ENCODE data around the gene DYNLT4. TPM values are rescaled to one million over a fixed set of nuclear protein-coding genes. Genes with fewer than 3 reads are reported as not detected.
A peak's percentile ranks its signal among the peaks of the same experiment; 100 is the strongest.
"Not testable (repeated sequence)": the region's sequence is repeated elsewhere in the genome, so short reads cannot be mapped to it uniquely, and the experiment has no call there.

Gene DYNLT4
- total RNA-seq, 1 experiment from 2014 or later: 10.4 TPM

- DNase-seq (ENCODE audit: low spot score): no peak
Observed at GRCh38 chr1:44788120-44788860, 18.9 kb downstream of the DYNLT4 start, which contains the start of gene BEST4. TSS of gene BEST4 (minus strand) at chr1:44788170. CDS start at chr1:44787705, 465 bp downstream.

GRCh38 chr1:44787506-44787905 is 19.6 kb downstream of the DYNLT4 start:
- no peak for DNase-seq (ENCODE audit: low spot score)

- DNase-seq (ENCODE audit: low spot score): no peak
Observed at GRCh38 chr1:44786841-44787426, 20.2 kb downstream of the DYNLT4 start.

GRCh38 chr1:44786138-44786840 is 20.9 kb downstream of the DYNLT4 start:
- peak; percentile 86 for DNase-seq (ENCODE audit: low spot score)

GRCh38 chr1:44785501-44786137 is 21.5 kb downstream of the DYNLT4 start:
- DNase-seq (ENCODE audit: low spot score): no peak

- DNase-seq (ENCODE audit: low spot score): no peak
Observed at GRCh38 chr1:44785029-44785380, 22.1 kb downstream of the DYNLT4 start.

GRCh38 chr1:44784094-44785028 is 22.8 kb downstream of the DYNLT4 start:
- no peak for DNase-seq (ENCODE audit: low spot score)

GRCh38 chr1:44783697-44784093 is 23.5 kb downstream of the DYNLT4 start:
- DNase-seq (ENCODE audit: low spot score): no peak

GRCh38 chr1:44780583-44781121 is 26.5 kb downstream of the DYNLT4 start:
- DNase-seq (ENCODE audit: low spot score): no peak

GRCh38 chr1:44778705-44779576 is 28.2 kb downstream of the DYNLT4 start:
- no peak for DNase-seq (ENCODE audit: low spot score)

- no peak for DNase-seq (ENCODE audit: low spot score)
Observed at GRCh38 chr1:44777969-44778635, 29.0 kb downstream of the DYNLT4 start.

GRCh38 chr1:44777547-44777946 is 29.6 kb downstream of the DYNLT4 start:
- DNase-seq (ENCODE audit: low spot score): no peak

GRCh38 chr1:44776730-44777068 is 30.5 kb downstream of the DYNLT4 start:
- DNase-seq (ENCODE audit: low spot score): no peak

GRCh38 chr1:44775930-44776729 is 31.0 kb downstream of the DYNLT4 start:
- DNase-seq (ENCODE audit: low spot score): peak; percentile 61

- DNase-seq (ENCODE audit: low spot score): peak; percentile 97
Observed at GRCh38 chr1:44775078-44775929, 31.8 kb downstream of the DYNLT4 start, which contains the start of gene RPS8. TSS of gene RPS8 (plus strand) at chr1:44775540. CDS start at chr1:44775597, 57 bp downstream.

GRCh38 chr1:44766421-44766820 is 40.7 kb downstream of the DYNLT4 start:
- DNase-seq (ENCODE audit: low spot score): not testable (repeated sequence)

GRCh38 chr1:44760876-44761275 is 46.3 kb downstream of the DYNLT4 start:
- DNase-seq (ENCODE audit: low spot score): no peak
